H1 (cell line): Measurements from ENCODE around the gene TGFBR2. TPM values are rescaled to one million over a fixed set of nuclear protein-coding genes. Genes with fewer than 3 reads are reported as not detected.

ENCODE experiments used
- CTCF ChIA-PET: fragments of 300-600 bp; sonication (Branson Sonifier 250); formaldehyde crosslinking; loops from one replicate; lab custom pipeline; 2021; ENCODE audit not compliant: partially characterized antibody; lab: Charles Lee
- POLR2A ChIA-PET: fragments of 300-600 bp; sonication (Branson Sonifier 250); formaldehyde crosslinking; loops from one replicate; lab custom pipeline; 2021; ENCODE audit warnings: inconsistent platforms; ENCODE audit not compliant: partially characterized antibody; lab: Charles Lee
- DNase-seq, 2 experiments: peaks; one replicate each; pipeline versions ENCODE4 v3.0.0 to v3.0.0-alpha.2; 2010 to 2022; ENCODE audit warnings: low spot score in 2 of 2, low read depth in 1 of 2, mixed read lengths in 1 of 2
- FAIRE-seq: peaks from 2 replicates; lab custom pipeline; 2011; peaks lifted over from hg19 to GRCh38; lab: Jason Lieb, UNC
- H2AFZ ChIP-seq: 2 replicates; pipeline ENCODE4 v1.8.1; 2012; ENCODE audit warnings: low read length, inconsistent platforms
- H2AK5ac ChIP-seq: 2 replicates; pipeline ENCODE4 v1.6.1; 2013; ENCODE audit warnings: low read depth, low read length
- H2BK120ac ChIP-seq: replicated peaks from 2 replicates; pipeline ENCODE3; 2013; ENCODE audit warnings: low read depth, low read length, inconsistent platforms
- H2BK12ac ChIP-seq: 2 replicates; pipeline ENCODE4 v1.6.1; 2013; ENCODE audit warnings: low read depth, low read length
- H2BK15ac ChIP-seq: 2 replicates; pipeline ENCODE4 v1.6.1; 2013; ENCODE audit warnings: low read length
- H2BK20ac ChIP-seq: 2 replicates; pipeline ENCODE4 v1.6.1; 2013; ENCODE audit warnings: low read length
- H2BK5ac ChIP-seq: 2 replicates; pipeline ENCODE4 v1.6.1; 2013; ENCODE audit warnings: low read depth, low read length
- H3K14ac ChIP-seq: 2 replicates; pipeline ENCODE4 v1.6.1; 2013; ENCODE audit warnings: inconsistent platforms; ENCODE audit not compliant: insufficient read length
- H3K18ac ChIP-seq: 2 replicates; pipeline ENCODE4 v1.6.1; 2013; ENCODE audit warnings: low read length; ENCODE audit errors: extremely low read depth
- H3K23ac ChIP-seq: 2 replicates; pipeline ENCODE4 v1.6.1; 2013; ENCODE audit warnings: inconsistent platforms; ENCODE audit not compliant: insufficient read length
- H3K23me2 ChIP-seq: 2 replicates; pipeline ENCODE4 v1.6.1; 2013; ENCODE audit warnings: low read depth, low read length
- H3K27ac ChIP-seq: 2 replicates; pipeline ENCODE4 v1.6.1; 2011; ENCODE audit warnings: low read depth, low read length, inconsistent platforms
- H3K27me3 ChIP-seq, 4 experiments: replicated peaks in 1 of 4; 1 replicate in 1 of 4; 2 replicates in 3 of 4; pipeline versions ENCODE4 v1.6.1 to v1.8.1; 2011 to 2013; ENCODE audit warnings: low read length in 3 of 4, mild to moderate bottlenecking in 3 of 4, inconsistent platforms in 2 of 4, mixed read lengths in 2 of 4, moderate library complexity in 1 of 4; ENCODE audit not compliant: control insufficient read depth in 3 of 4, insufficient read depth in 3 of 4; ENCODE audit errors: extremely low read depth in 1 of 4
- H3K36me3 ChIP-seq, 4 experiments: 2 replicates each; pipeline versions ENCODE4 v1.6.1 to v1.8.1; 2011 to 2013; ENCODE audit warnings: mild to moderate bottlenecking in 4 of 4, low read length in 3 of 4, moderate library complexity in 2 of 4, control low read depth in 1 of 4, inconsistent platforms in 1 of 4; ENCODE audit not compliant: insufficient read depth in 4 of 4, control insufficient read depth in 2 of 4
- H3K4ac ChIP-seq: replicated peaks from 2 replicates; pipeline ENCODE3; 2013; ENCODE audit warnings: low read length, low read depth, mixed read lengths, inconsistent platforms; ENCODE audit not compliant: insufficient read length
- H3K4me1 ChIP-seq, 4 experiments: replicated peaks in 1 of 4; 1 replicate in 1 of 4; 2 replicates in 3 of 4; pipeline versions ENCODE4 v1.6.1 to v1.8.1; 2011 to 2013; ENCODE audit warnings: low read length in 3 of 4, inconsistent platforms in 2 of 4, mixed read lengths in 1 of 4; ENCODE audit not compliant: insufficient read depth in 4 of 4, control insufficient read depth in 3 of 4
- H3K4me2 ChIP-seq, 2 experiments: 2 replicates each; pipeline versions ENCODE4 v1.6.1 to v1.8.1; 2011 to 2013; ENCODE audit warnings: low read depth in 2 of 2, low read length in 2 of 2, control low read depth in 1 of 2, inconsistent platforms in 1 of 2, mild to moderate bottlenecking in 1 of 2; ENCODE audit not compliant: insufficient read depth in 1 of 2
- H3K4me3 ChIP-seq, 4 experiments: fragments of 200-600, 300-600 bp in 1 of 4; sonication (generic), shearing (Covaris generic), sonication (Bioruptor Twin) in 1 of 4; 2 replicates each; pipeline versions ENCODE4 v1.5.1 to v1.8.1; 2011 to 2016; ENCODE audit warnings: low read length in 4 of 4, low read depth in 3 of 4, control low read depth in 2 of 4, inconsistent platforms in 2 of 4, mild to moderate bottlenecking in 2 of 4, mixed read lengths in 1 of 4, moderate library complexity in 1 of 4; ENCODE audit not compliant: insufficient read depth in 2 of 4; ENCODE audit errors: extremely low read depth in 1 of 4
- H3K56ac ChIP-seq: replicated peaks from 2 replicates; pipeline ENCODE3; 2013; ENCODE audit warnings: low read depth, mild to moderate bottlenecking, mixed read lengths, low read length, inconsistent platforms; ENCODE audit not compliant: insufficient read length
- H3K79me1 ChIP-seq: 2 replicates; pipeline ENCODE4 v1.6.1; 2013; ENCODE audit warnings: low read depth, low read length, control low read depth
- H3K79me2 ChIP-seq, 2 experiments: 2 replicates each; pipeline versions ENCODE4 v1.6.1 to v1.8.1; 2012 to 2013; ENCODE audit warnings: low read length in 2 of 2, mild to moderate bottlenecking in 2 of 2, inconsistent platforms in 1 of 2; ENCODE audit not compliant: insufficient read depth in 2 of 2, control insufficient read depth in 1 of 2
- H3K9ac ChIP-seq, 4 experiments: replicated peaks in 1 of 4; 1 replicate in 1 of 4; 2 replicates in 3 of 4; pipeline versions ENCODE4 v1.6.1 to v1.8.1; 2011 to 2013; ENCODE audit warnings: low read depth in 3 of 4, low read length in 3 of 4, control low read depth in 2 of 4, mild to moderate bottlenecking in 2 of 4, moderate library complexity in 2 of 4, inconsistent platforms in 1 of 4; ENCODE audit errors: extremely low read depth in 1 of 4
- H3K9me3 ChIP-seq, 2 experiments: 2 replicates each; pipeline versions ENCODE4 v1.6.1 to v1.8.1; 2012 to 2013; ENCODE audit warnings: mild to moderate bottlenecking in 2 of 2, moderate library complexity in 2 of 2, control low read depth in 1 of 2, inconsistent platforms in 1 of 2, low read depth in 1 of 2, low read length in 1 of 2, mixed read lengths in 1 of 2; ENCODE audit not compliant: insufficient read depth in 2 of 2
- H4K20me1 ChIP-seq, 2 experiments: replicated peaks in 1 of 2; 2 replicates each; pipeline versions ENCODE3 to v1.8.1; 2011 to 2013; ENCODE audit warnings: inconsistent platforms in 2 of 2, low read length in 2 of 2, mild to moderate bottlenecking in 1 of 2; ENCODE audit not compliant: insufficient read depth in 2 of 2, control insufficient read depth in 1 of 2
- H4K5ac ChIP-seq: 2 replicates; pipeline ENCODE4 v1.6.1; 2013; ENCODE audit warnings: low read length, low read depth, mixed read lengths, inconsistent platforms; ENCODE audit not compliant: insufficient read length
- H4K8ac ChIP-seq: 2 replicates; pipeline ENCODE4 v1.8.0; 2013; ENCODE audit warnings: mild to moderate bottlenecking, moderate library complexity, low read length, inconsistent platforms; ENCODE audit not compliant: insufficient read depth; ENCODE audit errors: extremely low read depth
- H4K91ac ChIP-seq: replicated peaks from 2 replicates; pipeline ENCODE3; 2013; ENCODE audit warnings: low read length, mixed read lengths, inconsistent platforms; ENCODE audit not compliant: insufficient read length
- BACH1 ChIP-seq: IDR thresholded peaks from 2 replicates; pipeline ENCODE4 v1.6.1; 2012; ENCODE audit warnings: low read length, improper control_type of control experiment
- CBX5 ChIP-seq: fragments of 300-800, 300-1000 bp; sonication (generic); IDR thresholded peaks from 2 replicates; pipeline ENCODE4 v1.7.1; 2016; ENCODE audit warnings: antibody characterized with exemption, low read length, low read depth
- HDAC2 ChIP-seq, 2 experiments: fragments of 300-600 bp in 1 of 2; sonication (generic) in 1 of 2; IDR thresholded peaks; 2 replicates each; pipeline ENCODE4 v1.6.1; 2011 to 2012; ENCODE audit warnings: low read depth in 2 of 2, low read length in 2 of 2, mild to moderate bottlenecking in 2 of 2, moderate library complexity in 2 of 2, borderline replicate concordance in 1 of 2, inconsistent platforms in 1 of 2
- POLR2AphosphoS5 ChIP-seq: IDR thresholded peaks from 2 replicates; pipeline ENCODE4 v1.6.1; 2011; ENCODE audit warnings: low read depth, low read length
- SIN3A ChIP-seq, 2 experiments: IDR thresholded peaks in 1 of 2; conservative IDR thresholded peaks in 1 of 2; 2 replicates each; pipeline ENCODE4 v1.6.1; 2011 to 2012; ENCODE audit warnings: low read length in 2 of 2, improper control_type of control experiment in 1 of 2, low read depth in 1 of 2, mild to moderate bottlenecking in 1 of 2
- WGBS, 2 experiments: shearing (Covaris generic) in 1 of 2; methylation state at CpG; one replicate each; pipeline versions ENCODE4 v1.1.6 to v1.1.7; 2013 to 2015; ENCODE audit warnings: low lambda C conversion rate in 2 of 2, mixed read lengths in 2 of 2, inconsistent platforms in 1 of 2, low coverage in 1 of 2, missing lambda C conversion rate in 1 of 2; ENCODE audit not compliant: insufficient replicate concordance in 2 of 2, insufficient coverage in 1 of 2, insufficient read length in 1 of 2; ENCODE audit errors: extremely low coverage in 1 of 2, missing lambda C conversion rate in 1 of 2; 5-methylcytosine and 5-hydroxymethylcytosine counted together
- polyA plus RNA-seq, 7 experiments: library from polyadenylated mRNA; depleted of rRNA in 3 of 7; stranded (reverse) in 5 of 7; unstranded in 2 of 7; fragments of >200 nt in 5 of 7; fragments of 200-250 nt in 2 of 7; gene quantifications; 1 replicate in 5 of 7; 2 replicates in 1 of 7; 4 replicates in 1 of 7; pipeline versions ENCODE4 v1.2.1 to v1.2.3, GENCODE V29; 2011 to 2013; ENCODE audit warnings: missing spikeins in 2 of 7, mixed read lengths in 2 of 7
- total RNA-seq: library from RNA; stranded (reverse); fragmentation: NEBNext Ultra II Directional; extraction: Animal tissue kit (Norgen Biotek cat#: 25700); gene quantifications from 2 replicates; pipeline ENCODE4 v1.2.1, GENCODE V29; 2021

TGFBR2 gene
- total and polyA plus RNA-seq, 2 of the 8 experiments (the other 6 are each of a cell fraction or from before 2014, with no cell fraction given): 4.2 to 7.4 TPM

GRCh38 chr3:30640851-30641250, 34.5 kb downstream of the TGFBR2 start:
- Histone ChIP-seq H4K20me1 (no peaks in the 10 kb centered on the region), H4K91ac (no peak overlapping the region), H2AK5ac (no peak overlapping the region), H3K4me1 (peaks cover 0 to 3% (median 0%) of the 10 kb centered on the region in 4 experiments; a peak in 2 of 7 replicates), H2BK5ac (no peak overlapping the region), H3K18ac (no peak overlapping the region), H2BK20ac (no peak overlapping the region), H3K23ac (no peak overlapping the region), H3K23me2 (no peaks in the 10 kb centered on the region; the same call in 1 of the 2 replicates), H2BK15ac (no peak overlapping the region), H2BK12ac (no peak overlapping the region), H3K36me3 (peaks cover 0 to 10% (median under 1%) of the 10 kb centered on the region in 4 experiments; a peak in 1 of 8 replicates), H3K4ac (no peak overlapping the region), H4K8ac (no peak overlapping the region), H3K27me3 (no peaks in the 10 kb centered on the region), H4K5ac (no peak overlapping the region), H3K79me1 (no peaks in the 10 kb centered on the region; the same call in 1 of the 2 replicates), H2BK120ac (no peak overlapping the region), H2AFZ (no peak overlapping the region), H3K4me3 (no peak overlapping the region), H3K27ac (no peak overlapping the region), H3K79me2 (peaks cover 0 to 53% of the 10 kb centered on the region in 2 experiments), H3K9ac (no peak overlapping the region), H3K14ac (no peak overlapping the region), H3K4me2 (no peak overlapping the region), H3K9me3 (no peaks in the 10 kb centered on the region), H3K56ac (no peak overlapping the region)
- ChIA-PET POLR2A (no interaction called here), CTCF (interaction anchor here (2.6 kb wide), 1 partner anchor 321 kb away, joined by 7 read pairs; no protein-coding TSS in a partner anchor)
- DNase-seq (no peak), FAIRE-seq (no peak)
- 89 to 100% methylated on average over 1 to 5 of the region's 5 CpGs for WGBS, 2 experiments
- TF ChIP-seq POLR2AphosphoS5 (no peak), HDAC2 (IDR thresholded peaks at IDR 0.05; ENCODE audit: borderline replicate concordance in 1 of 2, low read depth in 2 of 2, low read length in 2 of 2) (no peak), SIN3A (conservative IDR thresholded peaks at IDR 0.05 in 1 of 2, IDR thresholded peaks at IDR 0.05 in 1 of 2; ENCODE audit: low read depth in 1 of 2, low read length in 2 of 2) (no peak), BACH1 (no peak), CBX5 (no peak)
